ENCODE measurements around the gene ULBP1.
A peak's percentile ranks its signal among the peaks of the same experiment; 100 is the strongest.
"Not testable (repeated sequence)": the region's sequence is repeated elsewhere in the genome, so short reads cannot be mapped to it uniquely, and the experiment has no call there.

ULBP1 gene

GRCh38 chr6:149954328-149954983 lies 9.3 kb upstream of the ULBP1 start:
- not testable (repeated sequence) for DNase-seq

- peak; percentile 21 for DNase-seq
Measured at GRCh38 chr6:149954984-149955653, 8.6 kb upstream of the ULBP1 start.

GRCh38 chr6:149955654-149956317 lies 8.0 kb upstream of the ULBP1 start:
- DNase-seq = not testable (repeated sequence)

GRCh38 chr6:149958124-149958523 lies 5.6 kb upstream of the ULBP1 start:
- not testable (repeated sequence) for DNase-seq

- not testable (repeated sequence) for DNase-seq
Measured at GRCh38 chr6:149959806-149960205, 3.9 kb upstream of the ULBP1 start.

- no peak for DNase-seq
Measured at GRCh38 chr6:149960488-149960887, 3.3 kb upstream of the ULBP1 start.

GRCh38 chr6:149961728-149962425 lies 1.9 kb upstream of the ULBP1 start:
- DNase-seq = no peak

GRCh38 chr6:149962461-149963211 lies 1.1 kb upstream of the ULBP1 start:
- no peak for DNase-seq

- DNase-seq = no peak
Measured at GRCh38 chr6:149963212-149963461, 606 bp upstream of the ULBP1 start.

GRCh38 chr6:149964308-149965193 lies 808 bp downstream of the ULBP1 start:
- DNase-seq = peak; percentile 58

- no peak for DNase-seq
Measured at GRCh38 chr6:149965194-149966020, 1.7 kb downstream of the ULBP1 start.

- DNase-seq = not testable (repeated sequence)
Measured at GRCh38 chr6:149966319-149966718, 2.6 kb downstream of the ULBP1 start.

GRCh38 chr6:149967591-149967990 lies 3.8 kb downstream of the ULBP1 start:
- peak; percentile 11 for DNase-seq

GRCh38 chr6:149967999-149968398 lies 4.3 kb downstream of the ULBP1 start:
- peak; percentile 30 for DNase-seq

- DNase-seq = not testable (repeated sequence)
Measured at GRCh38 chr6:149968909-149969308, 5.2 kb downstream of the ULBP1 start.

- DNase-seq = peak; percentile 20
Measured at GRCh38 chr6:149969635-149970034, 5.9 kb downstream of the ULBP1 start.

- DNase-seq = peak; percentile 4
Measured at GRCh38 chr6:149974394-149974793, 10.7 kb downstream of the ULBP1 start.

GRCh38 chr6:149974825-149975224 lies 11.1 kb downstream of the ULBP1 start:
- DNase-seq = peak; percentile 2

- no peak for DNase-seq
Measured at GRCh38 chr6:149975400-149975799, 11.7 kb downstream of the ULBP1 start.

GRCh38 chr6:149977221-149977620 lies 13.5 kb downstream of the ULBP1 start:
- DNase-seq = peak; percentile 16

- no peak for DNase-seq
Measured at GRCh38 chr6:149978610-149979009, 14.9 kb downstream of the ULBP1 start.
